Gastrocnemius medialis (tissue), 4 donors: ENCODE results near the gene TMTC2. TPM values are rescaled to one million over a fixed set of nuclear protein-coding genes. Genes with fewer than 3 reads are reported as not detected.

Experiments
- ATAC-seq, 2 donors: fragments of 150-250 bp; one replicate each; pipeline ENCODE4 v1.9.1; 2016
- DNase-seq, 2 donors: peaks; one replicate each; pipeline ENCODE4 v3.0.0-alpha.2; 2019
- H3K27ac ChIP-seq, 4 donors: fragments of 200-600 bp; sonication (generic); 1 replicate in 1 of 4; 2 replicates in 3 of 4; pipeline ENCODE4 v1.5.1; 2016 to 2018; ENCODE audit warnings: mild to moderate bottlenecking in 2 of 4, moderate library complexity in 1 of 4
- H3K27me3 ChIP-seq, 3 donors: fragments of 200-600 bp; sonication (generic) in 2 of 3; 1 replicate in 1 of 3; 2 replicates in 2 of 3; pipeline versions ENCODE4 v1.5.1 to v1.6.0; 2016 to 2019; ENCODE audit warnings: mild to moderate bottlenecking in 1 of 3, moderate library complexity in 1 of 3
- H3K36me3 ChIP-seq, 2 donors: fragments of 200-600 bp; sonication (generic) in 1 of 2; one replicate each; pipeline ENCODE4 v1.5.1; 2017 to 2018
- H3K4me1 ChIP-seq, 2 donors: fragments of 200-600 bp; sonication (generic) in 1 of 2; one replicate each; pipeline ENCODE4 v1.5.1; 2016 to 2017; ENCODE audit warnings: mild to moderate bottlenecking in 2 of 2
- H3K4me3 ChIP-seq, 4 donors: fragments of 200-600 bp; sonication (generic) in 3 of 4; 1 replicate in 1 of 4; 2 replicates in 3 of 4; pipeline ENCODE4 v1.5.1; 2016 to 2019; ENCODE audit warnings: mild to moderate bottlenecking in 2 of 4
- H3K9me3 ChIP-seq, 3 donors: fragments of 200-600 bp; sonication (generic) in 2 of 3; 1 replicate in 1 of 3; 2 replicates in 2 of 3; pipeline ENCODE4 v1.5.1; 2016 to 2019
- POLR2A ChIP-seq, 2 donors: fragments of 450-650 bp; IDR thresholded peaks; one replicate each; pipeline ENCODE4 v1.6.1; 2017; ENCODE audit warnings: antibody characterized with exemption in 2 of 2, mild to moderate bottlenecking in 2 of 2, moderate library complexity in 2 of 2
- in situ Hi-C, 4 donors: fragments of 200-750 bp; cut with MboI; loops; one replicate each; pipeline versions ENCODE4 v1.15.0 to v1.8.0; 2017; ENCODE audit warnings: low sequenced_read_pairs in 4 of 4
- intact Hi-C: fragments of 100-400 bp; cut with DNase I; formaldehyde crosslinking; loops from one replicate; pipeline ENCODE4 v1.15.1; 2023; ENCODE audit warnings: low total_unique reads
- total RNA-seq, 4 donors: library from RNA; depleted of rRNA; stranded (reverse); fragments of >200 nt; gene quantifications; one replicate each; pipeline versions ENCODE4 v1.1.0 to v1.2.3, GENCODE V29; 2016
- TF ChIP-seq, protein P1 (sequence below), 5 experiments: fragments of 450-650 bp in 3 of 5; fragments of 200-600 bp in 2 of 5; sonication (generic) in 2 of 5; IDR thresholded peaks in 4 of 5; conservative IDR thresholded peaks in 1 of 5; 1 replicate in 4 of 5; 2 replicates in 1 of 5; pipeline ENCODE4 v1.5.1; 2016 to 2019; ENCODE audit warnings: antibody characterized with exemption in 5 of 5, mild to moderate bottlenecking in 3 of 5, moderate library complexity in 3 of 5

Gene TMTC2
- total RNA-seq, 4 donors from 2014 or later = 1.6 to 2.5 (median 1.9) TPM

- no peak for DNase-seq
- no peaks in the 10 kb centered on the region for H3K9me3 ChIP-seq
- in situ Hi-C loops (no loop called here), intact Hi-C loops (no loop called here)
- H3K36me3 ChIP-seq = no peaks in the 10 kb centered on the region
- no peaks in the 10 kb centered on the region for H3K4me1 ChIP-seq
- H3K4me3 ChIP-seq = peak overlapping the region in 1 of 4 donors; percentile 28
- no peaks in the 10 kb centered on the region for H3K27me3 ChIP-seq
- no peak overlapping the region for H3K27ac ChIP-seq
- ATAC-seq = no peak
- TF ChIP-seq POLR2A (IDR thresholded peaks at IDR 0.05) = no peak
- TF ChIP-seq, protein P1, sequence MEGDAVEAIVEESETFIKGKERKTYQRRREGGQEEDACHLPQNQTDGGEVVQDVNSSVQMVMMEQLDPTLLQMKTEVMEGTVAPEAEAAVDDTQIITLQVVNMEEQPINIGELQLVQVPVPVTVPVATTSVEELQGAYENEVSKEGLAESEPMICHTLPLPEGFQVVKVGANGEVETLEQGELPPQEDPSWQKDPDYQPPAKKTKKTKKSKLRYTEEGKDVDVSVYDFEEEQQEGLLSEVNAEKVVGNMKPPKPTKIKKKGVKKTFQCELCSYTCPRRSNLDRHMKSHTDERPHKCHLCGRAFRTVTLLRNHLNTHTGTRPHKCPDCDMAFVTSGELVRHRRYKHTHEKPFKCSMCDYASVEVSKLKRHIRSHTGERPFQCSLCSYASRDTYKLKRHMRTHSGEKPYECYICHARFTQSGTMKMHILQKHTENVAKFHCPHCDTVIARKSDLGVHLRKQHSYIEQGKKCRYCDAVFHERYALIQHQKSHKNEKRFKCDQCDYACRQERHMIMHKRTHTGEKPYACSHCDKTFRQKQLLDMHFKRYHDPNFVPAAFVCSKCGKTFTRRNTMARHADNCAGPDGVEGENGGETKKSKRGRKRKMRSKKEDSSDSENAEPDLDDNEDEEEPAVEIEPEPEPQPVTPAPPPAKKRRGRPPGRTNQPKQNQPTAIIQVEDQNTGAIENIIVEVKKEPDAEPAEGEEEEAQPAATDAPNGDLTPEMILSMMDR (IDR thresholded peaks at IDR 0.05 in 4 of 5, conservative IDR thresholded peaks at IDR 0.05 in 1 of 5) = no peak
These were observed 435.4 kb downstream of the TMTC2 start for GRCh38 chr12:83121897-83122622.

GRCh38 chr12:83122623-83122934, 435.9 kb downstream of the TMTC2 start:
- peak overlapping the region in 1 of 4 donors; percentile 28 for H3K4me3 ChIP-seq

GRCh38 chr12:83123039-83123438, 436.3 kb downstream of the TMTC2 start:
- in situ Hi-C loops = no loop called here
- intact Hi-C loops = no loop called here
- Histone ChIP-seq H3K4me3 (no peak overlapping the region), H3K4me1 (no peaks in the 10 kb centered on the region), H3K36me3 (no peaks in the 10 kb centered on the region), H3K27me3 (no peaks in the 10 kb centered on the region), H3K27ac (no peak overlapping the region), H3K9me3 (no peaks in the 10 kb centered on the region)
- ATAC-seq (no peak), DNase-seq (no peak)
- TF ChIP-seq, protein P1 (IDR thresholded peaks at IDR 0.05 in 4 of 5, conservative IDR thresholded peaks at IDR 0.05 in 1 of 5) = no peak
- TF ChIP-seq POLR2A (IDR thresholded peaks at IDR 0.05) = no peak

More at GRCh38 chr12:83122623-83122934, 435.9 kb downstream of the TMTC2 start:
- no peaks in the 10 kb centered on the region for H3K36me3 ChIP-seq
- no peaks in the 10 kb centered on the region for H3K27me3 ChIP-seq
- H3K27ac ChIP-seq = no peak overlapping the region
- no peak for TF ChIP-seq POLR2A (IDR thresholded peaks at IDR 0.05)
- TF ChIP-seq, protein P1 (IDR thresholded peaks at IDR 0.05 in 4 of 5, conservative IDR thresholded peaks at IDR 0.05 in 1 of 5) = no peak
- no peaks in the 10 kb centered on the region for H3K9me3 ChIP-seq
- in situ Hi-C loops = no loop called here
- no peaks in the 10 kb centered on the region for H3K4me1 ChIP-seq
- DNase-seq (no peak), ATAC-seq (no peak)
- intact Hi-C loops = no loop called here

- Histone ChIP-seq H3K27ac (no peak overlapping the region), H3K9me3 (no peaks in the 10 kb centered on the region), H3K4me3 (no peak overlapping the region), H3K27me3 (no peaks in the 10 kb centered on the region), H3K4me1 (no peaks in the 10 kb centered on the region), H3K36me3 (no peaks in the 10 kb centered on the region)
- TF ChIP-seq POLR2A (IDR thresholded peaks at IDR 0.05) = no peak
- TF ChIP-seq, protein P1 (IDR thresholded peaks at IDR 0.05 in 4 of 5, conservative IDR thresholded peaks at IDR 0.05 in 1 of 5) = no peak
- DNase-seq (no peak), ATAC-seq (no peak)
- in situ Hi-C loops = no loop called here
- intact Hi-C loops = no loop called here
These were observed 441.8 kb downstream of the TMTC2 start for GRCh38 chr12:83128540-83128939.

- in situ Hi-C loops (no loop called here), intact Hi-C loops (no loop called here)
- Histone ChIP-seq H3K27ac (no peak overlapping the region), H3K4me1 (no peaks in the 10 kb centered on the region), H3K9me3 (no peaks in the 10 kb centered on the region), H3K36me3 (no peaks in the 10 kb centered on the region), H3K4me3 (no peak overlapping the region), H3K27me3 (no peaks in the 10 kb centered on the region)
- TF ChIP-seq, protein P1 (IDR thresholded peaks at IDR 0.05 in 4 of 5, conservative IDR thresholded peaks at IDR 0.05 in 1 of 5) = no peak
- TF ChIP-seq POLR2A (IDR thresholded peaks at IDR 0.05) = no peak
- no peak for ATAC-seq
- DNase-seq = no peak
These were observed 443.5 kb downstream of the TMTC2 start for GRCh38 chr12:83130178-83130577.
